ENCODE results near the gene PRKACA.
A peak's percentile ranks its signal among the peaks of the same experiment; 100 is the strongest.

Gene PRKACA

DNA sequence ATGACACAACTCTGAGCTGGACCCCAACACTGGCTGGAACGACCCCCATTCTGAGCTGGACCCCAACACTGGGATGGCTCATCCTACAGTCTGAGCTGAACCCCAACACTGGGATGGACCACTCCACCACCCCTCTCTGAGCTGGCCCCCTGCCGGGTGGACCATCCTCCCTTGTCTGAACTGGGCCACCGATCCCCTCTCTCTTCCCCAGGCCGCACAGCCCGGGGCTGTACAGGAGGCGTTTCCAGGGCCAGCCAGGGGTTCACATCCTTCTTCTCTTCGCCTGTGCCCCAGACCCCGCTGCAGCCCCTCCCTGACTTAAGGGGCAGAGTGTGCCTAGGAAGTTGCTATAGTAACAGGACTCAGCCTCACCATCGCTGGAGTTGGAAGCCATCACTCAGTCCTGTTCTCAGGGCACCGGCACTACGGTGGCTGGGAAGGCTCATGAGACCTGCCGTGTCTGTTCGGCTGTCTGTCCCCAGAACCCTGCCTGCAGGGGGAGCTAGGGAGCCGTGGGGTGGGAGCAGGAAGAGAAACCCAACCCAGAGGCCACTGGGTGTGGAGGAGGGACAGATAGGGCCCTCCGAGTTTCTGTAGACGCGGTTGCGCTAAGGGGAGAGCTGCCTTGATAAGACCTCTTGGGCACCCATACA, 3.7 kb downstream of the PRKACA start:
- no peaks in the 10 kb centered on the region for H3K27me3 Mint-ChIP-seq (ENCODE audit: low read depth)
- peak overlapping the region; percentile 37 to 76 (median 38) for H3K4me3 Mint-ChIP-seq
- no peaks in the 10 kb centered on the region for H3K36me3 Mint-ChIP-seq (ENCODE audit: low read depth)
- TF ChIP-seq, protein P1, sequence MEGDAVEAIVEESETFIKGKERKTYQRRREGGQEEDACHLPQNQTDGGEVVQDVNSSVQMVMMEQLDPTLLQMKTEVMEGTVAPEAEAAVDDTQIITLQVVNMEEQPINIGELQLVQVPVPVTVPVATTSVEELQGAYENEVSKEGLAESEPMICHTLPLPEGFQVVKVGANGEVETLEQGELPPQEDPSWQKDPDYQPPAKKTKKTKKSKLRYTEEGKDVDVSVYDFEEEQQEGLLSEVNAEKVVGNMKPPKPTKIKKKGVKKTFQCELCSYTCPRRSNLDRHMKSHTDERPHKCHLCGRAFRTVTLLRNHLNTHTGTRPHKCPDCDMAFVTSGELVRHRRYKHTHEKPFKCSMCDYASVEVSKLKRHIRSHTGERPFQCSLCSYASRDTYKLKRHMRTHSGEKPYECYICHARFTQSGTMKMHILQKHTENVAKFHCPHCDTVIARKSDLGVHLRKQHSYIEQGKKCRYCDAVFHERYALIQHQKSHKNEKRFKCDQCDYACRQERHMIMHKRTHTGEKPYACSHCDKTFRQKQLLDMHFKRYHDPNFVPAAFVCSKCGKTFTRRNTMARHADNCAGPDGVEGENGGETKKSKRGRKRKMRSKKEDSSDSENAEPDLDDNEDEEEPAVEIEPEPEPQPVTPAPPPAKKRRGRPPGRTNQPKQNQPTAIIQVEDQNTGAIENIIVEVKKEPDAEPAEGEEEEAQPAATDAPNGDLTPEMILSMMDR (IDR thresholded peaks at IDR 0.05; ENCODE audit: unreplicated experiment in 3 of 3), result no peak
- no peaks in the 10 kb centered on the region for H3K9me3 Mint-ChIP-seq
- H3K27ac Mint-ChIP-seq, result peak overlapping the region; percentile 92 to 96 (median 94)
- peaks cover 51% of the 10 kb centered on the region for H3K4me1 Mint-ChIP-seq

DNA sequence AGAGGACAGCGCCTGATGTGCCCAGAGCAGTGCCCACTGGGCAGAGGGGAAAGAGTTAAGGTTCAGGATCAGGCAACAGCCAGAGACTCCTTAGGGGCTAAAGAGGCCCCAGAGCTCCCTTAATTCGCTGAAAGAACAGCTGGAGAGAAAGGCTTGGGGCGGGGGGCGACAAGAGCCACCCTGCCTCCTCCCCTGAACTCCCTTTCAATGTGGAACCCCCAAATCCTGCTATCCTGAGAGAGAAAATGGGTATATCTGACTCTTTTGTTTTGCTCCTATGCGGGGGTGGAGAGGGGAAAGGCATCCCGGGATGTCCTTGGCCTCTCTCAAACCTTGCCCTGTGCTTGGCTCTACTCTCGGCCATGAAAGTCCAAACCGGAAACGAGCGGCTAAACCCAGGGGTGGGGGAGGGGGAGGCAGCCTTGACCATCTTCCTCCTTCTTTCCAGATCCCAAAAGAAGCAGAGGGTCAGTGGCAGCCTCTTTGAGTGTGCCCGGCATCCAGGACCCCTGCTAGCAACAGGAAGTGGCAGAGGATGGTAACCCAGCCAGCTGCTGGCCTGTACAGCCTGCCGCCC, 4.7 kb downstream of the PRKACA start:
- Mint-ChIP-seq H3K36me3 (ENCODE audit: low read depth) (peaks cover 4% of the 10 kb centered on the region), H3K9me3 (no peaks in the 10 kb centered on the region), H3K4me3 (peak overlapping the region; percentile 58 to 76 (median 69)), H3K27ac (peak overlapping the region; percentile 92 to 96 (median 94)), H3K4me1 (peaks cover 48% of the 10 kb centered on the region), H3K27me3 (ENCODE audit: low read depth) (no peaks in the 10 kb centered on the region)
- TF ChIP-seq, protein P1 (IDR thresholded peaks at IDR 0.05; ENCODE audit: unreplicated experiment in 3 of 3), result no peak

DNA sequence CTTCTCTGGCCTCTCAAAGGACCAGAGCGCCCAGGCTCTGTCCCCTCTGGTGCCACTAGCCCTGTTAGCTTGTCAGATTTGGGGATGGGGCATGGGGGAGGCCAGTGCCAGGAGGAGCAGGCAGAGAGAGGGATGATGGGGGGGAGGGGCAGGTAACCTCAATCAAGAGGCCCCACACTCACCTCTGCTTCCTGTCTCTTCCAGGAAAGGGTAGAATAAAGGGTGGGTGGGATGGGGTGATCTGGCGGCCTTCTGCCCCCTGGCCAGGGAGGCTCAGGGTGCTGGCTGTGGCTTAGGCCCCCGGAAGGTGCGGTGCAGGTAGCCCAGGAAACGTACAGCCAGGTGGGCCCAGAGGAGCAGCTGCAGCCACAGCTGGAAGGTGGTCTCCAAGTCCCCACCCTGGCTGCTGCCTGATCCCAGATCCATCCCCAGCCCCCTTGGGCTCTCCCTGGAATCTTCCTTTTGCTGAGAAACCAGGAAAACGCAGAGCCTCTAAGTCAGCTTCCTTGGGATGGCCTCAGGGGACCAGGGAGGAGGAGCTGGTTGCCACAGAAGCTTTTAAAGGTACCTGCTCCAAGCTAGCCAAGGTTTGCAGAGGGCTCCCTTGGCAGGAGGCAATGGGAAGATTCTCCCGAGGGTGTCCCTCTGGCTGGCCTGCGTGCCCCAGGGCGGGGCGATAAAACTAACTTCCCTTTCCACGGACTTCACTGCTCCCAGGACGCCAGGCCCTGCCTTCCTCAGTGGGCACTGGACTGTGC, 5.3 kb downstream of the PRKACA start:
- Mint-ChIP-seq H3K9me3 (no peaks in the 10 kb centered on the region), H3K4me3 (peak overlapping the region; percentile 58 to 76 (median 69)), H3K4me1 (peaks cover 46% of the 10 kb centered on the region), H3K27me3 (ENCODE audit: low read depth) (no peaks in the 10 kb centered on the region), H3K27ac (peak overlapping the region; percentile 92 to 96 (median 94)), H3K36me3 (ENCODE audit: low read depth) (peaks cover 7% of the 10 kb centered on the region)
- TF ChIP-seq, protein P1 (IDR thresholded peaks at IDR 0.05; ENCODE audit: unreplicated experiment in 3 of 3), result no peak

DNA sequence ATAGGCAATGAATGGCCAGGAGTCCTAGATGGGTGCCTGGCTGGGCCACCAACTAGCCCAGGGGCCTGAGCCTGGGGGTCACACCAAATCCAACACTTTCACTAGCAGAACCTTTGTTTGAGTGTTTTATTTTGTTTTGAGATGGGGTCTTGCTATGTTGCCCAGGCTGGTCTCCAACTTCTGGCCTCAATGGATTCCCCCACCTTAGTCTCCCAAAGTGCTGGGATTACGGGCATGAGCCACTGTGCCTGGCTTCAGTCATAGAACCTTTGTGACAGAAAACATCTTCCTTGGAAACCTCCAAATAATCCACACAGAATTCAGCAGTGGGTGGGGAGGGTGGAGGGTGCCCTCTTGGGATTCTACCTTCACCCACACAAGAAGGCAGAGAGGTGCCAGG, 6.1 kb downstream of the PRKACA start:
- no peaks in the 10 kb centered on the region for H3K9me3 Mint-ChIP-seq
- H3K4me1 Mint-ChIP-seq, result peaks cover 46% of the 10 kb centered on the region
- peak overlapping the region in 2 of 3 experiments; percentile 33 to 62 for H3K27ac Mint-ChIP-seq
- no peaks in the 10 kb centered on the region for H3K27me3 Mint-ChIP-seq (ENCODE audit: low read depth)
- H3K4me3 Mint-ChIP-seq, result no peak overlapping the region
- H3K36me3 Mint-ChIP-seq (ENCODE audit: low read depth), result peaks cover 11% of the 10 kb centered on the region
- TF ChIP-seq, protein P1 (IDR thresholded peaks at IDR 0.05; ENCODE audit: unreplicated experiment in 3 of 3), result no peak

DNA sequence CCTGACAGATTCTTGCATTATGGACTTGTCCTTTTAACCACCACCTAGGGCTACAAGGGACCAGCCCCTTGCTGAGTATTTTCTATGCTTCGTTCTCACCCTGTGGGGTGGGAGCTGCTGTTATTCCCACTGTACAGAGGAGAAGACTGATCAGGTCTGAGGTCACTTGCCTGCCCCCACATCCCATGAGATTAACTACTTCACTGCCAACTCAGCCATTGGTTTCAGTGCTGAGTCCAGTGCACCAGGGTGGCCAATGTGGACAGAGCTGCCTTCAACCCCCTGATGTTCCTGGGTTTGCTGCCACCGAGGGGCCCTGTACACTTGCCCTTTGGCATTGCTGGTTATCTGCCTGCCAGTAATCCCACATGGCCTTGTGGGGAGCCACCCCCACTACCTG, 6.9 kb downstream of the PRKACA start:
- Mint-ChIP-seq H3K9me3 (no peaks in the 10 kb centered on the region), H3K4me3 (peak overlapping the region in 1 of 3 experiments; percentile 24)
- TF ChIP-seq, protein P1 (IDR thresholded peaks at IDR 0.05; ENCODE audit: unreplicated experiment in 3 of 3), result no peak

More for the DNA sequence above, 6.9 kb downstream of the PRKACA start:
- Mint-ChIP-seq H3K36me3 (ENCODE audit: low read depth) (peaks cover 19% of the 10 kb centered on the region), H3K27ac (peak overlapping the region in 2 of 3 experiments; percentile 62 to 84), H3K4me1 (peaks cover 38% of the 10 kb centered on the region), H3K27me3 (ENCODE audit: low read depth) (no peaks in the 10 kb centered on the region)
